Stimulated activated CD8-positive, alpha-beta memory T cell treated with anti-CD3 and anti-CD28 coated beads, Interleukin-7, amount 100 ng/mL, for 24 hours (primary cell): ENCODE measurements around the gene OR2AE1.
A peak's percentile ranks its signal among the peaks of the same experiment; 100 is the strongest.
"Not testable (repeated sequence)": the region's sequence is repeated elsewhere in the genome, so short reads cannot be mapped to it uniquely, and the experiment has no call there.

Experiments
- DNase-seq: peaks from one replicate; pipeline ENCODE4 v3.0.0-alpha.2; 2020; ENCODE audit warnings: low read depth

The OR2AE1 gene

GRCh38 chr7:99876933-99877332 is at the start of gene OR2AE1:
Gene OR2AE1 (minus strand): TSS chr7:99877033. CDS start chr7:99877033, 0 bp downstream.
- no peak for DNase-seq

- DNase-seq: no peak
Observed at GRCh38 chr7:99926321-99926720, 49.5 kb upstream of the OR2AE1 start.

- no peak for DNase-seq
Observed at GRCh38 chr7:99923200-99923599, 46.4 kb upstream of the OR2AE1 start.

GRCh38 chr7:99920149-99920548 is 43.3 kb upstream of the OR2AE1 start:
- no peak for DNase-seq

GRCh38 chr7:99919814-99920112 is 42.9 kb upstream of the OR2AE1 start:
- DNase-seq: no peak

- peak; percentile 88 for DNase-seq
Observed at GRCh38 chr7:99918959-99919813, 42.4 kb upstream of the OR2AE1 start, which contains the start of gene TRIM4. Gene TRIM4 (minus strand): TSS chr7:99919530. CDS start chr7:99919401, 129 bp downstream.

GRCh38 chr7:99910976-99911375 is 34.1 kb upstream of the OR2AE1 start:
- DNase-seq: no peak

- no peak for DNase-seq
Observed at GRCh38 chr7:99901581-99901980, 24.7 kb upstream of the OR2AE1 start.

GRCh38 chr7:99899830-99900519 is 23.1 kb upstream of the OR2AE1 start:
- DNase-seq: no peak

GRCh38 chr7:99898836-99899235 is 22.0 kb upstream of the OR2AE1 start:
- no peak for DNase-seq

GRCh38 chr7:99898023-99898357 is 21.2 kb upstream of the OR2AE1 start:
- no peak for DNase-seq

GRCh38 chr7:99897322-99898022 is 20.6 kb upstream of the OR2AE1 start:
- no peak for DNase-seq

GRCh38 chr7:99894738-99895137 is 17.9 kb upstream of the OR2AE1 start:
- DNase-seq: no peak

GRCh38 chr7:99893280-99893679 is 16.4 kb upstream of the OR2AE1 start:
- DNase-seq: no peak

- not testable (repeated sequence) for DNase-seq
Observed at GRCh38 chr7:99890348-99890747, 13.5 kb upstream of the OR2AE1 start.

- not testable (repeated sequence) for DNase-seq
Observed at GRCh38 chr7:99888366-99888765, 11.5 kb upstream of the OR2AE1 start.

- DNase-seq: no peak
Observed at GRCh38 chr7:99881370-99881769, 4.5 kb upstream of the OR2AE1 start.

GRCh38 chr7:99876491-99876890 is 342 bp downstream of the OR2AE1 start:
- no peak for DNase-seq

- DNase-seq: no peak
Observed at GRCh38 chr7:99868246-99868645, 8.6 kb downstream of the OR2AE1 start.

- not testable (repeated sequence) for DNase-seq
Observed at GRCh38 chr7:99867477-99867876, 9.4 kb downstream of the OR2AE1 start.

GRCh38 chr7:99863847-99864440 is 12.9 kb downstream of the OR2AE1 start:
- no peak for DNase-seq

- no peak for DNase-seq
Observed at GRCh38 chr7:99860281-99861127, 16.3 kb downstream of the OR2AE1 start.
